Measurements from ENCODE around the gene KCNMB4. TPM values are rescaled to one million over a fixed set of nuclear protein-coding genes. Genes with fewer than 3 reads are reported as not detected.
A peak's percentile ranks its signal among the peaks of the same experiment; 100 is the strongest.

KCNMB4 gene, protein sequence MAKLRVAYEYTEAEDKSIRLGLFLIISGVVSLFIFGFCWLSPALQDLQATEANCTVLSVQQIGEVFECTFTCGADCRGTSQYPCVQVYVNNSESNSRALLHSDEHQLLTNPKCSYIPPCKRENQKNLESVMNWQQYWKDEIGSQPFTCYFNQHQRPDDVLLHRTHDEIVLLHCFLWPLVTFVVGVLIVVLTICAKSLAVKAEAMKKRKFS
- 1.0 and 1.2 TPM in 2 replicates for total RNA-seq

DNA sequence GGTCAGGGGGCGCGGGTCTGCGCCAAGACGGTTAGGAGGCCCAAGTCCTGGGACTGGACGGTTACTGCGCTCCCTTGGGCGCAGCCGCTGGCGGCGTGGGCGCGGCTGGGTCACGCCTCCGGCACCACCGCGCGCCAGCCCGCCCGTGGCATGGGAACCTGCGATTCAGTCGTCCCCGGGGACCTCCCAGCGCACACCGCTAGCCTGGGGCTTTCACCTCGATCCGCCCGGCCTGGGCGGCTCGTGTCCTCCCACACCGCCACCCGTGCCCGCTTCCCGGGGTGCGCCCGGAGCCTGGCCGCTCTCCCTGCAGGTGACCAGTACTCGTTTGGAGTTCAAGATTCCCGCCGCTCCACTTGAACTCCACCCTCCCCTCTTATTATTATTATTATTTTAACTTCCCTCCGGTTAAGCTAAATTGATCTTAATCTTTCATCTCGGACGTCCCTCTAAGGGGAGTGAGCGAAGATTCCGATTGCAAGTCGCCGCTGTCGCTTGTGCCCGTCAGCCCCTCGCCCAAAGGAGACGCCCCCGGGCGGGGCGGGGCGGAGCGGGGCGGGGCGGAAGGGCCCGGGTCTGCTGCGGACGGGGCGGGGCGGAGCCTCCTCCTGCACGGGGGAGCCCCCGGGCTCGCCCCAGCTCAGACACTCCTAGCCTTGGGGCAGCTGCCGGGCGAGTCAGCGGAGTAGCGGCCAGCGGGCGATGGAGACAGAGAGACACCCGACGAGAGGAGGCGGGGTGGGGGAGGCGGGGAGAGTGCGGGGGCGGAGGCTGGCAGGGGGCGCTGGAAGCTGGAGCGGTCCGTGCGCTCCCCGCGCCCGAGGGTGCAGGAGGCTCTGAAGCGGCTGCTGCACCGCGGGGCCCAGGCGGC, at the start of gene KCNMB4:
KCNMB4 (plus strand) TSS at position 643 of the 871 bp plus-strand sequence. CDS start 445 bp downstream, outside the sequence.
- no peak for DNase-seq (ENCODE audit: low read depth)

DNA sequence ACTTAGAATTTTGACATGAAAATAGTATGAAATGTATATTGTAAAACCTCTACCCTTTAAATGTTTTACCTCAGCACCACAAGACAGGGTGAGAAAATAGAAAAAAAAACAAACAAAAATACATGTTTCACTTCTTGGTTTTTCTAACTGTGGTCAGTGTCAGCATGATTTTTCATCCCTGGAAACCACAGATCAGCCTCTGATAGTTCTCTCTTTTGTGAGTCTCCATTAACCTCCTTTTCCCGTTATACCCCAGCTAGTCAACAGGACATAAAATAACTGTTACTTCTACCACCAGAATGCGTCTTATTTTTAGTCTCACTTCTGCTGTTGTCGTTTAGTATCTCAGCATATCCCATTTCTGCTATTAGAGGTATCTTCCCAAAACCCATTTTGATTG, 48.3 kb upstream of the KCNMB4 start:
- DNase-seq (ENCODE audit: low read depth) = no peak

DNA sequence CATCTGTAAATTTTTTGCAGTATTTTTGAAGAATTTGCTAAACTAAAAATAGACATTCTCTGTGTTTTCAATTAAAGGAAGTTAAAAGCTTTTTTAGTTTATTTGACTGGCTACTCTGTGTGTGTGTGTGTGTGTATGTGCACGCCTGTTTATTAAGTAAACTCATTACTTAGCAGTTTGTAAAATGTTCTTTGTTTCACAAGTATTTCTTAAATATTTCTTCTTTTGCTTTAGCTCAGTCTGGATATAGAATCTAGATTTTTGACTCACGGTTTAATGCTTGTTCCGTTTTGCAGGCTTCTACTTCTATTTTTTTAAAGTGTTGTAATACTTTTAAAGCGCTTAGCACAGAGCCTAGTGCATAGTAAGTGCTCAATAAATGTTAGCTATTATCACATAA, 46.5 kb upstream of the KCNMB4 start:
- DNase-seq (ENCODE audit: low read depth) = no peak

DNA sequence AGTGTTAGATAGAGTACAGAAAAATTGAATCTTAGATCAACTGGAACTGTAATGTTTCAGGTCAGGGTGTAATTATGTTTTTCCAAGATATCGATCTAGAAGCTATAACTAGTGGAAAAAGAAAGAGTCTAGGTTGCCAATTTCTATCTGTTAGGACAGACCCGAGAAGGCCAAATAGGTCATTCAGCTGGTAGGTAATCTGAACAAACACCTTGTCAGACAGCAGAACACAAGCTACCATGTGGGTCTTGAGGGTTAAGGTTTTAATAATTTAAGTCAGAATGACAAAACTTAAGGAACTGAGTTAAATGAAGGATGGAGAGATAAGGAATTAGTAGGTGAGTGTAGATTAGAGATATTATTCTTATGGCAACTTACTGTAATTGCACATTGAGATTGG, 44.9 kb upstream of the KCNMB4 start:
- DNase-seq (ENCODE audit: low read depth) = no peak

DNA sequence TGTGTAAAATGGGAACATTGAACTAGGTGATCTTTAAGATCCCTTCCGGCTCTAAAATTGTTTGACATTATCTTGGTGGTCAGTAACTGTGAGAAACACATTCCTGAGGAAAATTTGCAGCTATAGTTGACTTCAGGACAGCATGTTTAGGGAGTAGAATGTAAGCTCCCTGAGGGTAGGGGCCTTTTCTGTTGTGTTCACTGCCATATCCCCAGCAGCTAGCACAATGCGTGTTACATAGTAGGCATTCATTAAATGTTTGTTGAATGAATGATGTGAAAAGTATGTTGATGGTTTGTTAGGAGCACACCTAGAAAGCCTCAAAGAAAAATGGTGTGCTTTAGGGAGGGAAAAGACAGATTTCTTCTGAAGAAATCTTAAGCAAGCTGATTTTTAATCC, 38.5 kb upstream of the KCNMB4 start:
- DNase-seq (ENCODE audit: low read depth) = no peak

DNA sequence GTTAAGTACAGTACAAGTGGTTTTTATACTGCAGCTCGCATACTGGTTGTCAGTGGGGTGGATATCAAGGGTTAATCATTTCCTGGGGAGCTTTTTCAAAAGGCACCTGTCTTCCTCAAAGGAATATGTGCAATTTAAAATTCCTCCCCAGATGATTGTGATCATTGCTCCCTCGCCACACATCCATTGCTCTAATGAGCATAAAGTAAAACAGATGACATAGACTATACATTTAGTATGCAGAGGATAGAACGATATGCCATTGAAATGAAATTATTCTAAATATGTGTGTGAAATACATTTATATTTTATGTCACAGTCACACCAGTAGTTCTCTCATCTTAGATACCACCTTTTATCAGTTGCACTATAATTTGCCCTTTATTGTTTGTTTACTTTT, 36.4 kb upstream of the KCNMB4 start:
- DNase-seq (ENCODE audit: low read depth) = no peak

DNA sequence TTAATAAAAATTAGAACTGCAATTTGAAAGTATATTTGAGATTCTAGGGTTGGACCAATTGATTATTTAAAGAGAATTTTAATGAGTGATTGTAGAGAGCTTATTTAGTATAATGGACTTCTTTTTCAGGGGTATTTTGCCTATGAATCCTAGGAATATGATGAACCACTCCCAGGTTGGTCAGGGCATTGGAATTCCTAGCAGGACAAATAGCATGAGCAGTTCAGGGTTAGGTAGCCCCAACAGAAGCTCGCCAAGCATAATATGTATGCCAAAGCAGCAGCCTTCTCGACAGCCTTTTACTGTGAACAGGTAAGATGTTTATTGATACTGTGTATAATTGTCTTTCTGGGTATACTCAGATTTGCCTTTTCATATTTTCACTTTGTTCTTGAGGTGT, 35.9 kb upstream of the KCNMB4 start:
- no peak for DNase-seq (ENCODE audit: low read depth)

DNA sequence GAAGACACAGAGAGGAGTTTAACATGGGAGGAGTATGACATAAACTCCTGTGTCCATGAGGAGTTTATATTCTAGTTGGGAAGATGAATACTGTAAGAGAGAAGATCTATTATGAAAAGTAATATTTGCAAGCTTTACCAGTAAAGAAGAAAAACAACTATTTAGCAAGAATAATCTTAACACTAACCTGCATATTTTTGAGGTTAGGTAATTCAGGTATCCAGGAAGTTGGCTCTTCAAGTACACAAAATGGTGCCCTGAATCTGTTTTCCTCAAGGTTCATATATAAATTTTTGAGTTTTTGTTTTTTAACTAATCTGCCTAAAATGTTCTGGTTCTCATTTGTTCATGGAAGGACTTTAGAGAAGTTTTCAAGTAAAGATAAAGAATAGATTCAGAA, 33.9 kb upstream of the KCNMB4 start:
- peak; percentile 9 for DNase-seq (ENCODE audit: low read depth)

DNA sequence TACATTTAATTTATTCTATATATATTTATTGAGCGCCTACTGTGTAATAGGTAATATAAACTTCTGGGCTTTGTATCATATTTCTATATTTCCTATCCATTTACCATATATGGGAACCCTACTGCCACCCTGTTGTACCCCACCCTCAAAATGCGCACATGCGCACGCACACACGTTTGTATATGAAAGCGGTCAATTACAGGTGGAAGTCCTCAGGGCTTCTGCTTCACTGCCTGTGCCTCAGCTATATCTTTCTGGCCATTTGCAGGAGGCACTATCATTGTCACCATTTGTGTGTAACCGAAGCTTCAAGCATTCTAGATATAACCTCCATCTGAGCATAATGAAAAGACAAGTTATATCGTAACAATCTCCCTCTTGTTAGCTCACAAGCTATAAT, 31.3 kb upstream of the KCNMB4 start:
- DNase-seq (ENCODE audit: low read depth) = no peak

DNA sequence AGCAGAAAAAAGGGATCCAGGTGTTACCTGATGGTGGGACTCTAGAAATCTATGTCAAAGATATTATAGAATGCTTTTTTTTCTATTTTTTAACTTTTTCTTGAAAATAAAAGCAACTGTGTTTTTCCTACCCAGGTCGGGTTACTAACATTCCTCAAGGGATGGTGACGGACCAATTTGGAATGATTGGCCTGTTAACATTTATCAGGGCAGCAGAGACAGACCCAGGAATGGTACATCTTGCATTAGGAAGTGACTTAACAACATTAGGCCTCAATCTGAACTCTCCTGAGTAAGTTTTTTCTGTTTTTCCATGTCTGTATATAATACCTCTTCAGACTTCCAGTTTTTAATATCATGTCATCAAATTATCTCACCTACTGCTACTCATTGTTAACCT, 27.6 kb upstream of the KCNMB4 start:
- DNase-seq (ENCODE audit: low read depth) = no peak

DNA sequence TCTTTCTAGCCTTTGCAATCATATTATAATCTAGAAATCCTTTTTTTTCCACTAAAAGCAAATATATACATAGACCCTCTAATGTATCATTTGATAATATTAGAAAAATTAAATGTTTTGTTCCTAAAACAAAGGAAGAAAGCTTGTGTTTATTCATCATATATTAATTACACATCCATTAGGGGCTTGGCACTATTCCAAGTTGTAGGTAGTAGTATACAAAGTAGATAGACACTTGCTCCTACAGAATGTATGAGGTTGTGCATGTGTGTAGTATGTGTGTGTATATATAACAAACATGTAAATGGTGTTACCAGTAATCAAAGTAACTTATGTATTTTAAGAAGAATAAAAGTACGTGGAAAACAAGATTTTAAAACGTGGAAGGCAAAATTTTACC, 15.0 kb upstream of the KCNMB4 start:
- DNase-seq (ENCODE audit: low read depth) = no peak

DNA sequence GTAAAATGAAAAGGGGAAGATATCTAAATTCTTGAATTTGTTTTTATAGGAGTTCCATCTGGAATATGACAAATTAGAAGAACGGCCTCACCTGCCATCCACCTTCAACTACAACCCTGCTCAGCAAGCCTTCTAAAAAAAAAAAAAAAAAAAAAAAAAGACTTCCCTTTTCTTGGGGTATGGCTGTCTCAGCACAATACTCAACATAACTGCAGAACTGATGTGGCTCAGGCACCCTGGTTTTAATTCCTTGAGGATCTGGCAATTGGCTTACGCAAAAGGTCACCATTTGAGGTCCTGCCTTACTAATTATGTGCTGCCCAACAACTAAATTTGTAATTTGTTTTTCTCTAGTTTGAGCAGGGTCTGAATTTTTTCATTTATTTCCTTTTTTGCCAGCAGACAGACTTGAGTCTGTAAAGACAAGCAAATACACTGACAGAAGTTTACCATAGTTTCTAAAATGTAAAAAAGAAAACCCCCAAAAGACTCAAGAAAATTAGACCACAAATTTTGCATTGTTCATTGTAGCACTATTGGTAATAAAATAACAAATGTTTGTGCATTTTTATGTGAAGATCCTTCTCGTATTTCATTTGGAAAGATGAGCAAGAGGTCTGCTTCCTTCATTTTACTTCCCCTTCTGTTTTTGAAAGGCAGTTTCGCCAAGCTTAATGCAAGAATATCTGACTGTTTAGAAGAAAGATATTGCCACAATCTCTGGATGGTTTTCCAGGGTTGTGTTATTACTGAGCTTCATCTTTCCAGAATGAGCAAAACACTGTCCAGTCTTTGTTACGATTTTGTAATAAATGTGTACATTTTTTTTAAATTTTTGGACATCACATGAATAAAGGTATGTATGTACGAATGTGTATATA, 12.1 kb upstream of the KCNMB4 start:
- DNase-seq (ENCODE audit: low read depth) = no peak

DNA sequence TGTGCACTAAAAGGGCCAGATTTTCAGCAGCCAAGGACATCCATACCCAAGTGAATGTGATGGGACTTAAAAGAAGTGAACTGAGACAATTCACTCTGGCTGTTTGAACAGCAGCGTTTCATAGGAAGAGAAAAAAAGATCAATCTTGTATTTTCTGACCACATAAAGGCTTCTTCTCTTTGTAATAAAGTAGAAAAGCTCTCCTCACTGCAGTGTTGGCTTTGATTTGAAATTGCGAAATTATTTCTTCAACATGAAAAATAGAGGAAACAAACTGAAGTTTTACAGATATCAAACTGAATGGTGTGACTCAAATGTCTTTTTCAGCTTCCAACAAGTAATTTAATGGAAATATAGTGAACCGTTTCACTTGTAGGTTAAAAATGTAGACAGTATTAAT, 11.3 kb upstream of the KCNMB4 start:
- DNase-seq (ENCODE audit: low read depth) = no peak

DNA sequence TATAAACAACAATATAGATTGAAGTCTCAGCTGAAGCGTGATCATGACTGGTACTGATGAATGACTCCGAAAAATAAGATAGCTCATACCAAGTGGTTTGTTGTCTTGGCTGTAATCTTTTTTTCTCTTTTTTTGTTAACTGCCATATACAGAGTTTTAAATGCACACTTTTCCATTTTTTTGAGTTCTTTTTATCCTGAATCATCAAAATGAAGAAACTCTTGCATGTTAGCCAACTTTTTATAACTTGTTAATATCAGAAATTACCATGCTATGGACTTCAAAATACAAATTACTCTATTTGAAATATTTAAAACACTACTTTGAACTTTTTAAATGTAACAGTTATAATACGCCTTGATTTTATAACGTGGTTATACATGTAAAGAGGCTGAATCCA, 10.1 kb upstream of the KCNMB4 start:
- no peak for DNase-seq (ENCODE audit: low read depth)

DNA sequence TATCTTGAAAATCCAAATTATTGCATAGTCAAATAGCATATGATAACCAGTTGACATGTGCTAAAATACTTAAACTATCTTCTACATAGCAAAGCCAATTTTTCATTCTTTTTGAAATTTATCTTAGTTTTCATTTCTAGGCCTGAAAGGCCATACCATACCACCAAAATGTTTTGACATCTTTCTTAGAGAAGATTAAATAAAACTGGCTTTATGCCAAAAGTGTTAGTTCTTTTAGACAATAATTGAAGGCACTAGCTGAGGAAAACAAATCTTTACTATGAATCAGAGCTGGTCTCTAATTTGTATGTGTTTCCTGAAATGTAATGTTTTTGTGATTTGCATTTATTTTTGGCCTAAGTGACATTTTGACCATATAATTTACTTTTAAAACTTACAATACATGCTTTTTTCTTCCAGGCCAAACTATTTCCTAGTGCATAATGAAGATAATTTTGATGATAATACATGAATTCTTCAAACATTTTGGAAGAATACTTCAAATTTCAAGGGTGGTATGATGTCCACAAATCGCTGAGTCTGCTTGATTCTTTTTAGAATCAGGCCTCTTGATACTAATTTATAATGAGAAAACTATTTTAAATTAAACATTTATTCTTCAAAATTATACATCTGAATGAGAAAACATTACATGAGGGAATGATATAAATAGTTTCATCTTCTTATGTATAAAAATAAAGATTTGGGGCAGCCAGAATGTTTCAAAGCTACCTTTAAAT, 6.5 kb upstream of the KCNMB4 start:
- no peak for DNase-seq (ENCODE audit: low read depth)

DNA sequence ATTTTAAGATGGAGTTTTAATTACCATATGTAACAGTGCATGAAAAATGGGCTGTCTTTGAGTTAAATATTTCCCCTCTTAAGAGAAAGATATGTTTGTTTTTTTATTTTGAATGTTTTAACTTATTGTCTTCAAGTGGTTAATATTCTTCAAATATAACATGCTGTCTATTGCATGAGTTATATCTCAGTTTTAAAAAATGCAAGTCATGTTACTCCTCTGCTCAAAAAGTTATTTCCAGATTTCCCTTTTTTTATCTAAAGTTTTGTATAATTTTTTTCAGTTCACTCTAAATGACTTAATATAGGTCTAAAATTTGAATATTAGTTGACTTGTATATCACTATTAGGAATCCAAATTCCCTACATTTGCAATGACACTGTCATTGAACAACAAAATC, 5.9 kb upstream of the KCNMB4 start:
- DNase-seq (ENCODE audit: low read depth) = no peak

DNA sequence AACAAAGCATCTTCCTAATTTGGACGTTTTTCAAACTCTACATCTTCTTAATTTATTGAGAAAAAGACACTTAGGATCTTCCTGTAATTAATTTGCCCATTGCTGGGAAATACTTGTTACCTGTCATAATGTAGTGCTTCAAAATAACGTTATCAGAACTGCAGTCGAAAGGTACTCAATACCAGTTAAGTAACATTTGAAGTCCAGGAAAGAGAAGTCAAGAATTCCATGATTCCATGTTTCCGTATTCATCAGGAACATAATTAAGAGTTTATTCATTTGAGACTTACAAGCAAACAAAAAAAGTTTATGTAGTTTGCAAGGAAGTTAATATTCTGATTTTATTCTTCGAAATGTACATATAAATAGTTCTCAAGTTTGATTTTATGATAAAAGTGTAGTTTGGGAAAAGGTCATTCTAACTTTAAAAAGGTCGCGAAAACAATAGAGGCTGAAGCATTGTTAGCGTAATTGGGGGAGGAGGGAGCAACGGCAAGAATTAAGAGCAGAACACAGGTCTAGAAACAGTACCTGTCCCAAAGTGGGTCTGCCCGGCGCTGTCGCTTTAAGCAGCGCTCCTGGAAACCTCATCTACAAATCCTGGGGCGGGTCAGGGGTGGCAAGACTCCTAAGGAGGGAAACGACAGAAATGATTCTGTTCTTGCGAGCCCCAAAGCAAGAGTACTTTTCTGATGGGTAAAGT, 1.2 kb upstream of the KCNMB4 start:
- no peak for DNase-seq (ENCODE audit: low read depth)

DNA sequence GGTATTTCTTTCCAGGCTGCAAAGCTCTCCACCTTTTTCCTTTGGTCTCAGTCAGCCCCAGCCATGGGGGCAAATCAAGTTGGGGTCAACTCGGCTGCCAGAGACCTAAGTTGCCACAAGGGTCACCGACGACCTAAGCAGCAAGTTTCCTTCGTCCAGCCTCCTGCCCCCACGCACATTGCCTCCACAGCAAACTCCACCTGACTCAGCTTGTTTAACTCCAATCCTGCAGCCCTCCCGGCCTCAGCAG, 767 bp upstream of the KCNMB4 start:
- no peak for DNase-seq (ENCODE audit: low read depth)

DNA sequence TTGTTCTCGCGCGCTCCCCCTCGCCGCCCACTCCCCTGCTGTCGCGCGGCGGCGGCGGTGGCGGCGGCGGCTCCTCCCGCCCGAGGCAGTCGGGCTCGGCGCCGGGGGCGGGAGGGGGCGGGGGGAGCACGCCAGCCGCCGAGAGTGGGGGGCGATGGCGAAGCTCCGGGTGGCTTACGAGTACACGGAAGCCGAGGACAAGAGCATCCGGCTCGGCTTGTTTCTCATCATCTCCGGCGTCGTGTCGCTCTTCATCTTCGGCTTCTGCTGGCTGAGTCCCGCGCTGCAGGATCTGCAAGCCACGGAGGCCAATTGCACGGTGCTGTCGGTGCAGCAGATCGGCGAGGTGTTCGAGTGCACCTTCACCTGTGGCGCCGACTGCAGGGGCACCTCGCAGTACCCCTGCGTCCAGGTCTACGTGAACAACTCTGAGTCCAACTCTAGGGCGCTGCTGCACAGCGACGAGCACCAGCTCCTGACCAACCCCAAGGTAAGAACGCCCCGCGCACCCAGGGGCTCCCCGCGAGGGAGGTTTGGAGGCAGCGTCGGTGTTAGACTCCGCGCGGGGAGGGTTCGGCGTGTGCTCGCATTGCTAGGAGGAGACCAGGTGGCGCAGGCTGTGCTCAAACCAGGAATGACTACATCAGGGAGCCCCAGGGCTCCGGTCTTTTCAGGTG, 629 bp downstream of the KCNMB4 start:
- DNase-seq (ENCODE audit: low read depth) = no peak

DNA sequence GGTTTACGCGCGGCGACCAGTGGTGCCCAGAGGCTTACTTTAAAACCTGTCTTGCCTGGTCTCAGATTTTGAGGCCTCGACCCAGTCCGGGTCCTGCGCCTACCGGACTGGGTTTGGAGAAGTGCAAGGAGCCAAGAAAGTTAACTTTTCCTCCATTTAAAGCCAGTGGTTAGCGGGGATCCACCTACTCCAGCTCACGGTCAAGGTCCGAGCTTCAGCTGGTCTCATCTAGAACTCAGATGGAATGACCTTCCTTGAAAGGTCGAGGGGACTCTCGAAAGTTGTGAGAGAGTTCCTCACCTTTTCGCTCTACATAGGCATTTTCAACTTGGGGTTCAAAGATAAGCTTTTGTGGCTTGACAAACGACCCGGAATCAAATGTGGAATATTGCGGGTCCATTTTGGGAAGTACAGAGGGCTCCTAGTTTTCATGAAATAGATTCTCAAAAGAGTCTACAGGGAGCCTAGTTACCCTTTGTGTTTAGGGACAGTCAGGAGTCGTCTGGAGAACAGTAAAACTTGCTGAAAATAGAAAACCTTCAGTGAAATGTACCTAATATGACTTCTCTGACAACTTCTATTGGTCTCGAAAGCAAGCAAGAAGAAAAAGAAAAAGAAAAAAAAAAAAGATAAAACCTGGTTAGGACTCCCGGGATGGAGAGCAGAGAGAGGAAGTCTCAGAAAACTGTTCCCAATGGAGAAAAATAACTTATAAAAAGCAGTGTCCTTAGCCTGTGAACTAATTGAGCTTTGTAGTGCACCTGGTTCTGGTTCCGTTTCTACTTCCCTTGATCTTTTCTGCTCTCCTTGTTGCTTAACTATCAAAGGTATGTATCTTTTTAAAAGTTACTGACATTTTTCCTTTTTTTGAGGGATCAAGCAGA, 1.4 kb downstream of the KCNMB4 start:
- DNase-seq (ENCODE audit: low read depth) = no peak
